Measurements from ENCODE around the gene TEX9.
A peak's percentile ranks its signal among the peaks of the same experiment; 100 is the strongest.
"Not testable (repeated sequence)": the region's sequence is repeated elsewhere in the genome, so short reads cannot be mapped to it uniquely, and the experiment has no call there.

The TEX9 gene

DNA sequence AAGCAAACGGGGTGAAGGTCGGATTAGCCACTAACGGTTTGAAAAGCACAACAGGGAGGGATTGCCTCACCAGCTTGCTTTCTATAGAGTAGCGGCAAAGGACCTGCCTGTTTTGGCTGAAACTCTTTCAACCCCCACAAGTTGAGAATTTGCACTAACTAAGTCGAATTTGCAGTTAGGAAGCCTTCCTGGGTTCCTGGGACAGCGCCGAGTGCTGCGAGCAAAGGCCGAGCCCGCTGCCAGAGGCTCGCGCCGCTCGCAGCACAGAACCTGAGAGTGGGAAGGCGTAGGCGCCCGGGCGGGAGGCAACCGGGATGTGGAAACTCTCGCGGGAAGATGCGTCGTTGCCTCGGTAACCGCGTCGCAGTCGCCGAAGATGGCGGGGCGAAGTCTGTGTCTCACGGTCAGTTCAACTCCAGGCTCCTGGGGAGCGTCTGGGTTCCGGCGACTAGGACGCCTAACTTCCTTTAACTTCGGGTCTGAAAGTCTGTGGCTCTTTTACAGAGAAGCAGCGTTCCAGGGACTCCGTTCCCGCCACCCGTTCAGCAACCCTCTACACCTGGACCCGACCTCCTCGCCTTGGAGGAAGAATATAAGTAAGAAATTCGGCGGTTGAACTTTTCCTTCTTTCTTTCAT is at the start of gene TEX9:
Gene TEX9, plus strand, starts transcription at position 352 of the 637 bp plus-strand sequence. Its CDS starts 25 bp downstream, at position 377.
- Mint-ChIP-seq H3K27ac (peak within 1 kb of the TSS; percentile 88), H3K36me3 (no peaks in the 10 kb centered on the region), H3K27me3 (peaks cover 10 to 20% of the 10 kb centered on the region in 2 donors), H3K4me1 (peaks cover 8 to 17% of the 10 kb centered on the region in 2 donors), H3K9me3 (peaks cover 3 to 5% of the 10 kb centered on the region in 2 donors), H3K4me3 (peak within 1 kb of the TSS; percentile 91 to 98)
- DNase-seq (peak; percentile 82), ATAC-seq (replicated peaks) (peak; percentile 99)

DNA sequence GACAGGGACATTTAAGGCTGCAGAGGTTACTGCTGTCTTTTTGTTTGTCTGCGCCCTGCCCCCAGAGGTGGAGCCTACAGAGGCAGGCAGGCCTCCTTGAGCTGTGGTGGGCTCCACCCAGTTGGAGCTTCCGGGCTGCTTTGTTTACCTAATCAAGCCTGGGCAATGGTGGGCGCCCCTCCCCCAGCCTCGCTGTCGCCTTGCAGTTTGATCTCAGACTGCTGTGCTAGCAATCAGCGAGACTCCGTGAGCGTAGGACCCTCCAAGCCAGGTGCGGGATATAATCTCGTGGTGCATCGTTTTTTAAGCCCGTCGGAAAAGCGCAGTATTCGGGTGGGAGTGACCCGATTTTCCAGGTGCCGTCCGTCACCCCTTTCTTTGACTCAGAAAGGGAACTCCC is 48.7 kb upstream of the TEX9 start:
- not testable (repeated sequence) for H3K27ac Mint-ChIP-seq; H3K27me3 Mint-ChIP-seq; H3K4me3 Mint-ChIP-seq; H3K36me3 Mint-ChIP-seq; DNase-seq; ATAC-seq (replicated peaks); H3K4me1 Mint-ChIP-seq
- H3K9me3 Mint-ChIP-seq: peaks cover 7 to 13% of the 10 kb centered on the region in 2 donors

DNA sequence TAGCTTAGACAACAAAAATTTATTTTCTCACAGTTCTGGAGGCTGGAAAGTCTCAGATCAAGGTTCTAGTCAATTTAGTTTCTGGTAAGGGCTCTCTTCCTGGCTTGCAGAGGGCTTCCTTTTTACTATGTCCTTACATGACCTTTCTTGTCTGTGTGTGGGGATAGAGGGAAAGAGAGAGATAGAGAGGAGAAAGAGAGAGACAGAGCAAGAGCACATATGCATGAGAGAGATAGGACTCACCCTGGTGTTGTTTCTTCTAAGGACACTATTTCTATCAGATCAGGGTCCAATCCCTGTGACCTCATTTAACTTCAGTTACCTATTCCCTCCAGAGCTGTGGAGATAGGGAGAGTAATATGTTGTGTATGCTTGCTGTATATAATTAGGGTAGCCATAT is 44.9 kb upstream of the TEX9 start:
- peaks cover 0 to 3% of the 10 kb centered on the region in 2 donors for H3K4me1 Mint-ChIP-seq
- H3K27ac Mint-ChIP-seq: no peak overlapping the region
- H3K27me3 Mint-ChIP-seq: peaks cover 6 to 8% of the 10 kb centered on the region in 2 donors
- H3K4me3 Mint-ChIP-seq: no peak overlapping the region
- DNase-seq (no peak), ATAC-seq (replicated peaks) (no peak)
- H3K36me3 Mint-ChIP-seq: no peaks in the 10 kb centered on the region
- H3K9me3 Mint-ChIP-seq: peaks cover 7 to 13% of the 10 kb centered on the region in 2 donors

DNA sequence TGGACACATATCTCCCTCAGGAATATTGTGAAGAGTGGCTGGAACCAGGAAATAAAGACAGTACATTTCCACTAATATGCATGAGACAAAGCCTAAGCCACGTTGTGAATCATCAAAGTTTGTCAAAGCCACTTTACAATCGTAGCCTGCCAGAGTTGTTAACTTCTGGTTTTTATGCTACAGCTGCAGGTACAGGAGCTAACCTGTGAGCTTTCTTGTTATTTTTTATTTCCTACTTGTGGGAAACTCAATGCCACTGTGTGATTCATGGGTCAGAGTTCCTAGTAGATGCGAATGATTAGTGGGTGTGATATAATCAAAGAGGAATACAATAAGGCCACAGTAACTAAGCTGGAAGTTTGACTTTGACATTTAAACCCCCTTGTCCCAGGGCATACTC is 44.4 kb upstream of the TEX9 start:
- Mint-ChIP-seq H3K27ac (no peak overlapping the region), H3K4me1 (peaks cover 0 to 3% of the 10 kb centered on the region in 2 donors), H3K36me3 (no peaks in the 10 kb centered on the region), H3K27me3 (peaks cover 6 to 8% of the 10 kb centered on the region in 2 donors), H3K9me3 (peaks cover 7 to 13% of the 10 kb centered on the region in 2 donors), H3K4me3 (no peak overlapping the region)
- ATAC-seq (replicated peaks) (no peak), DNase-seq (no peak)

DNA sequence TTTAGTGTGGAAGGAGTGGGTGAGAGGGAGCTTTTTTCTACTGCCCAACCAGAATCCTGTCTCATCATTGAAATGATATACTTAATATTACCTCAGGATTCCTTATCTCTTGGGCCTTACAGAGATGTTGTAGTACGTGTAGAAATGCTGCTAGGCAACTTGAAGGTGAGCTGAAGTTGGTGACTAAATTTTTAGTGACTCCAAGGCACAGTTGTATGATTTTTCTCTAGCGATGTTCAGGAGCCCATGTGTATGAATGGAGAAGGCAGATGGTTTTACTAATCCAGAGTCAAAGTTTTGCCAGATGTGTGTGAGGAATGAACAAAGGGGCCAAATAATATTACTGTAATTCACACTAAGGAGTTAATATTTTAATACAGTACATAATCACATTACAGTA is 42.8 kb upstream of the TEX9 start:
- ATAC-seq (replicated peaks) (no peak), DNase-seq (no peak)
- Mint-ChIP-seq H3K27ac (no peak overlapping the region), H3K4me1 (peaks cover 0 to 3% of the 10 kb centered on the region in 2 donors), H3K27me3 (peaks cover 6 to 8% of the 10 kb centered on the region in 2 donors), H3K36me3 (no peaks in the 10 kb centered on the region), H3K9me3 (peaks cover 6 to 8% of the 10 kb centered on the region in 2 donors), H3K4me3 (no peak overlapping the region)

DNA sequence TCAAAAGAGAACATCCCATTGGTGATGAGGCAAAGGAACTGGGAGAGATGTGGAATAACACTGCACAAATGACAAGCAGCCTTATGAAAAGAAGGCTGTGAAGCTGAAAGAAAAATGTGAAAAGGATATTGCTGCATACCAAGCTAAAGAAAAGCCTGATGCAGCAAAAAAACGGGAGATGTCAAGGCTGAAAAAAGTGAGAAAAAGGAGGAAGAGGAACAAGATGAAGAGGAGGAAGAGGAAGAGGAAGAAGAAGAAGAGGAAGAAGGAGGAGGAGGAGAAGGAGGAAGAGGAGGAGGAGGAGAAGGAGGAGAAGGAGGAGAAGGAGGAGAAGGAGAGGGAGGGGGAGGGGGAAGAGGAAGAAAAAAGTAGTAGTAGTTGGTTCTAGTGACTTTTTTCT is 41.8 kb upstream of the TEX9 start:
- Mint-ChIP-seq H3K4me3 (no peak overlapping the region), H3K27ac (no peak overlapping the region), H3K4me1 (peaks cover 0 to 3% of the 10 kb centered on the region in 2 donors), H3K36me3 (no peaks in the 10 kb centered on the region), H3K27me3 (peaks cover 6 to 8% of the 10 kb centered on the region in 2 donors), H3K9me3 (peaks cover 0 to under 1% of the 10 kb centered on the region in 2 donors)
- DNase-seq (no peak), ATAC-seq (replicated peaks) (no peak)

DNA sequence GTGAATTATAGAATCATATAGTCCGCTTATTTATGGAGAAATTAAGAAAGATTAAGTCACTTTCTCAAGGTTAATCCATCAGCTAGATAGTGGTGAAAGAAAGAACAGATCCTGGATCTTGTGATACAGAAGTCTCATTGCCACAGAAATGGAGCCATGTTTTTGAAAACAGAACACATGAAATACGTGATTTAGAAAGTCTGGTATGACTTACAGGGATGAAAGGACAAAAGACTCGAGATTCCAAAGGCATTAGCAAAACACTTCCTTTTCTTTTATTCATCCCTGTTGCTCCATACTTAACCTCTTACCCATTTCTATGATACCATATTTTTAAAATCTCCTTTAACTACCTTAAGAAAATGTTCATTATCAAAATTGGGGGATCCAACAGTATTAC is 40.0 kb upstream of the TEX9 start:
- Mint-ChIP-seq H3K4me1 (peaks cover 0 to 3% of the 10 kb centered on the region in 2 donors), H3K27ac (no peak overlapping the region), H3K36me3 (no peaks in the 10 kb centered on the region), H3K9me3 (peaks cover 0 to 4% of the 10 kb centered on the region in 2 donors), H3K27me3 (peaks cover 6 to 13% of the 10 kb centered on the region in 2 donors), H3K4me3 (no peak overlapping the region)
- DNase-seq (no peak), ATAC-seq (replicated peaks) (no peak)

DNA sequence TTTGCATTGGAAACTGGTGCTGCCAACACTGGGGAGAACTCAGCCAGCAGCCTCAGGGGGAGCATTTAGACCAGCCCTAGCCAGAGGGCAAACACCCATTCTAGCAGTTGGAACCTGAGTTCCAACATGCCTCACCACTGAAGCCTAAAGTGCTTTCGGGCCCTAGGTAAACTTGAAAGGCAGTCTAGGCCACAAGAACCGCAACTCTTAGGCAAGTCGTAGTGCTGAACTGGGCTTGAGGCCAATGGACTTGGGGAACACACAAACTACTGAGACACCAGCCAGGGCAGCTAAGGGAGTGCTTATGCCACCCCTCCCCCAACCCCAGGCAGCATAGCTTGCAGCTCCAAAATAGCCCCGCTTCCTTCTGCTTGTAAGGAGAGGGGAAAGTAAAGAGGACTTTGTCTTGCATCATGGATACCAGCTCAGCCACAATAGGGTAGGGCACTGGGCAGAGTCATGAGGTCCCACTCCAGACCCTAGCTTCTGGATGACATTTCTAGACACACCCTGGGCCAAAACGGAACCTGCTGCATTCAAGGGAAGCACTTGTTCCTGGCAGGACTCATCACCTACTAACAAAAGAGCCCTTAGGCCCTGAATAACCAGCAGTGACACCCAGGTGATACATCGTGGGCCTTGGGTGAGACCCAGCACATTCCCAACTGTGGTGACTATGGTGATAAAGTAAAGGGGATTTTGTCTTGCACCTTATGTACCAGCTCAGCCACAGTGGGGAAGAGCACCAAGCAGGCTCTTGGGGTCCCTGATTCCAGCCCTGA is 37.3 kb upstream of the TEX9 start:
- peaks cover 13 to 15% of the 10 kb centered on the region in 2 donors for H3K9me3 Mint-ChIP-seq
- H3K27ac Mint-ChIP-seq: no peak overlapping the region
- ATAC-seq (replicated peaks): no peak
- no peaks in the 10 kb centered on the region for H3K36me3 Mint-ChIP-seq
- DNase-seq: no peak
- no peak overlapping the region for H3K4me3 Mint-ChIP-seq
- peaks cover 6 to 15% of the 10 kb centered on the region in 2 donors for H3K27me3 Mint-ChIP-seq
- peaks cover 0 to 3% of the 10 kb centered on the region in 2 donors for H3K4me1 Mint-ChIP-seq

DNA sequence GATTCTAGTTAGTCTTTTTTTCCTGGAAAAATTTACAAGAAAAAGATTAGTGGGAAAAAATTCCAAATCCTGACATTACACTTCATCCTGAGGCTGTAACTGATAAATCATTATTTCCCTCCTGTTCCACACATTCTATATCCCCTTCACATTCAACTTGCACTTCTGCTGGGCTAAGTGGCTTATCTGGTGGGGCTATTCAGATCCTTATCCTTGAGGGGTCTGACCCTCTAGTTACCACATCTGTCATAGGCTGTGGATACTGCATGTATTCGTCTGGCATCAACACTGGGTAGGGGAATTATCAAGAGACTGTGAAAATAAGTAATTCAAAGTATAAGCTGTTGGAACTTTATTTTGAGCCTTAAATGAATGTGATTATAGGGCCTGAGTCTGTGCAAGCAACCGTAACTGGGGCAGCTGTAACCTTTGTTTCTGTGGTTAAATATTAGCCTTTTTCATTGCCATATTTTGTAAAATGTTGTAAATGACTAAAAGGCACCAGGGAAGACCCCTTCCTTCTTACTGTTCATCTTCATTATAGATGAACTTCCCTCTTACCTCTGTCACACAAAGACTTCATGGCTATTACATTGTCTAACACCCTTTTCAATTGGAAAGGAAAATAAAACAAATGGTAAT is 28.0 kb upstream of the TEX9 start:
- no peaks in the 10 kb centered on the region for H3K36me3 Mint-ChIP-seq
- H3K4me1 Mint-ChIP-seq: peaks cover 0 to 4% of the 10 kb centered on the region in 2 donors
- DNase-seq (no peak), ATAC-seq (replicated peaks) (peak; percentile 56 to 71)
- H3K27ac Mint-ChIP-seq: no peak overlapping the region
- peaks cover 0 to 3% of the 10 kb centered on the region in 2 donors for H3K27me3 Mint-ChIP-seq
- no peak overlapping the region for H3K4me3 Mint-ChIP-seq
- H3K9me3 Mint-ChIP-seq: peaks cover 8 to 17% of the 10 kb centered on the region in 2 donors

DNA sequence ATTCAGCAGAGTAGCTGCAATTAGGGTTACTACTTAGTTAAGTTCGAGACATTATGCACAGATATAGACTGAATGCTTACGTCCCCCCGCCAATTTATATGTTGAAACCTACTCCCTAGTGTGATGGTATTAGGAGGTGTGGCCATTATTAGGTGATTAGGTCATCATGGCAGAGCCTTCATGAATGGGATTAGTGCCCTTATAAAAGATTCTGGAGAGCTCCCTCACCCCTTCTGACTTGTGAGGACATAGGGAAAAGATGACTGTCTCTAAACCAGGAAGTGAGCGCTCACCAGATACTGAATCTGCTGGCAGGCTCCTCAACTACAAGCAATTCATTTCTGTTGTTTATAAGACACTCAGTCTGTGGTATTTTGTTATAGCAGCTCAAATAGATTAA is 25.6 kb upstream of the TEX9 start:
- no peak for DNase-seq

DNA sequence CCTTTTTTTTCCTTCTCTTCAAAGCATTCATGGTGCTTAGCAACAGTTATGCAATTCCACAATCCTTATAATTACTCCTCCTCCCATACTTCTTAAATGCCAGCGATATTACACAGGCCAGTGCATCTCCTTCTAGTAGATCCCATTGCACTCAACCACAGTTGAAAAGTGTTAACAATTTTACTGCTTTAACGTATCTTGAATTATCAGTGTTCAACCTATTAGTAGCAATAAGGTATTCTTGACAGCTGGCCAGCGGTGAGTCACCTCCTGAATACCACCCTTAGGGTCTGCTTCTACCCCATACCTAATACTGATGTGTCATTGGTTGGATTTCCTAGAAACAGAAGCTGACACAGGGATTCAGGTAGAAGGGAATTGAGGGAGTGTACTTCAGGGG is 24.0 kb upstream of the TEX9 start:
- Mint-ChIP-seq H3K4me3 (no peak overlapping the region), H3K27me3 (peaks cover 3 to 9% of the 10 kb centered on the region in 2 donors), H3K36me3 (no peaks in the 10 kb centered on the region), H3K9me3 (no peaks in the 10 kb centered on the region), H3K27ac (no peak overlapping the region), H3K4me1 (peaks cover 0 to 4% of the 10 kb centered on the region in 2 donors)
- DNase-seq: no peak
- no peak for ATAC-seq (replicated peaks)

More for the DNA sequence above, 25.6 kb upstream of the TEX9 start:
- Mint-ChIP-seq H3K9me3 (no peaks in the 10 kb centered on the region), H3K4me1 (peaks cover 0 to 4% of the 10 kb centered on the region in 2 donors), H3K27me3 (peaks cover 0 to 3% of the 10 kb centered on the region in 2 donors), H3K36me3 (no peaks in the 10 kb centered on the region), H3K4me3 (no peak overlapping the region), H3K27ac (no peak overlapping the region)
- ATAC-seq (replicated peaks): no peak

DNA sequence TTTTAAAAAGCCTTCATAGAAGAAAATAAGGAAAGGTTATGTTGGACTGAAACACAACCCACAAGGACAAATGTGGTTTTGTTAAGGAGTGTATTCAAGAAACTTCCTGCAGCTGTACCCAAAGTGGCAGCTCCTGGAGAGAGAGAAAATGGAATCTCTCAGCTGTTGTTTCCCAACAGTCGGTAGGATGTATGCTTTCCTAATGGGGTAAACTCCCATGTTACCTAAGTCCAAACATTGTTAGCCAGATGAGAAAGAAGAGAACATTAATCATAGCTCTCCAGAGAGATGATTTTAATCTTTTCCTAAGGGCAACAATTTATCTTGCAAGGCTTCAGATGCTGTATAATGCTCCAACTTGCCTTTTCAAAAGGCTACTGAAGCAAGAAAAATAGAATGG is 22.6 kb upstream of the TEX9 start:
- Mint-ChIP-seq H3K36me3 (no peaks in the 10 kb centered on the region), H3K9me3 (no peaks in the 10 kb centered on the region), H3K4me1 (no peaks in the 10 kb centered on the region)

DNA sequence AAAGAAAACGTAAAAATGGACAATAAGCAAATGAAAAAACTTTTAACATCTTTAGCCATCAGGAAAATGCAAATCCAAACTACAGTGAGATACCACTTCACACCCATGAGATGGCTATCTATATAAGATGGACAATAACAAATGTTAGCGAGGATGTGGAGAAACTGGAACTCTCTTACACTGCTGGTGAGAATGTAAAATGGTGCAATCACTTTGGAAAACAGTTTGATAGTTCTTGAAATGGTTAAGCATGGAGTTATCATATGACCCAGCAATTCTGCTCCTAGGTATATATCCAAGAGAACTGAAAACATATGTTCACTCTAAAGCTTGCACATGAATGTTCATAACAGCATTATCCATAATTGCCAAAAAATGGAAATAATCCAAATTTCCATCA is 21.3 kb upstream of the TEX9 start:
- no peak overlapping the region for H3K27ac Mint-ChIP-seq
- H3K4me1 Mint-ChIP-seq: no peaks in the 10 kb centered on the region
- H3K4me3 Mint-ChIP-seq: no peak overlapping the region
- H3K9me3 Mint-ChIP-seq: peaks cover 0 to 2% of the 10 kb centered on the region in 2 donors
- H3K36me3 Mint-ChIP-seq: no peaks in the 10 kb centered on the region
- peaks cover 3 to 14% of the 10 kb centered on the region in 2 donors for H3K27me3 Mint-ChIP-seq
- ATAC-seq (replicated peaks) (no peak), DNase-seq (no peak)

More for the DNA sequence above, 22.6 kb upstream of the TEX9 start:
- Mint-ChIP-seq H3K27me3 (peaks cover 3 to 14% of the 10 kb centered on the region in 2 donors), H3K4me3 (no peak overlapping the region), H3K27ac (no peak overlapping the region)
- ATAC-seq (replicated peaks) (no peak), DNase-seq (no peak)

DNA sequence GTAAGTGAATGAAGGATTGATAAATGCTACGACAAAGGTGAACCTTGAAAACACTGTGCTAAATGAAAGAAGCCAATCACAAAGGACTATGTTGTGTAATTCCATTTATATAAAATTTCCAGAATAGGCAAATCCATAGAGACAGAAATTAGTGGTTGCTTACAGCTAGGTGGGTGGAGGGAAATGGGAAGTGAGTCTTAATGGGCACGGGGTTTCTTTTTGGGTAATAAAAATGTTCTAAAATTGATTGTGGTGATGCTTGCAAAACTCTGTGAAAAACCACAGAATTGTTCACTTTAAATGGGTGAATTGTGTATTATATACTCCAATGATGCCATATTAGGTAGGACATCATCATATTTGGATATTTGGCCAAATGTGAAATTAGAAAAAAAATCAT is 20.9 kb upstream of the TEX9 start:
- Mint-ChIP-seq H3K27me3 (peaks cover 3 to 14% of the 10 kb centered on the region in 2 donors), H3K27ac (no peak overlapping the region), H3K4me1 (no peaks in the 10 kb centered on the region), H3K9me3 (peaks cover 0 to 2% of the 10 kb centered on the region in 2 donors), H3K36me3 (no peaks in the 10 kb centered on the region), H3K4me3 (no peak overlapping the region)
- DNase-seq: no peak
- ATAC-seq (replicated peaks): no peak
